Measurements from ENCODE around the gene RNF38. TPM values are rescaled to one million over a fixed set of nuclear protein-coding genes. Genes with fewer than 3 reads are reported as not detected.

Gene RNF38
- total RNA-seq, 2 donors from 2014 or later, result 8.9 to 14.0 TPM

GRCh38 chr9:36407122-36407723 lies 7.2 kb upstream of the RNF38 start:
- no peaks in the 10 kb centered on the region for H3K9me3 ChIP-seq

GRCh38 chr9:36402536-36402935 lies 2.5 kb upstream of the RNF38 start:
- 73 to 76% methylated on average over 3 of the region's 3 CpGs for WGBS, 2 donors
- no peak for ATAC-seq
- Histone ChIP-seq H3K4me1 (peaks cover 32% of the 10 kb centered on the region), H3K27ac (peak overlapping the region in 2 of 4 donors; percentile 99), H3K36me3 (replicated peaks in 1 of 2; ENCODE audit: insufficient read depth in 1 of 2, low read depth in 2 of 2) (no peaks in the 10 kb centered on the region), H3K4me3 (no peak overlapping the region), H3K9me3 (no peaks in the 10 kb centered on the region), H3K27me3 (no peaks in the 10 kb centered on the region)
- TF ChIP-seq POLR2A (IDR thresholded peaks at IDR 0.05) (no peak), CTCF (IDR thresholded peaks at IDR 0.05) (no peak)
- no peak for DNase-seq
- intact Hi-C loops (cut with DNase I), result loop anchor here (2.0 kb wide), 1 partner anchor 154 kb away; no protein-coding TSS in a partner anchor

More at GRCh38 chr9:36407122-36407723, 7.2 kb upstream of the RNF38 start:
- Histone ChIP-seq H3K4me1 (peaks cover 14% of the 10 kb centered on the region), H3K4me3 (no peak overlapping the region), H3K27me3 (no peaks in the 10 kb centered on the region), H3K27ac (peak overlapping the region in 2 of 4 donors; percentile 29 to 44), H3K36me3 (replicated peaks in 1 of 2; ENCODE audit: insufficient read depth in 1 of 2, low read depth in 2 of 2) (no peaks in the 10 kb centered on the region)
- WGBS, 2 donors, result 29 to 41% methylated on average over 4 of the region's 4 CpGs
- peak; percentile 86 to 98 (median 94) for TF ChIP-seq CTCF (IDR thresholded peaks at IDR 0.05)
- TF ChIP-seq POLR2A (IDR thresholded peaks at IDR 0.05), result no peak
- DNase-seq, result peak; percentile 60 to 77 (median 74)
- peak; percentile 94 for ATAC-seq
- intact Hi-C loops (cut with DNase I), result no loop called here

- Histone ChIP-seq H3K27me3 (no peaks in the 10 kb centered on the region), H3K9me3 (no peaks in the 10 kb centered on the region), H3K36me3 (replicated peaks in 1 of 2; ENCODE audit: insufficient read depth in 1 of 2, low read depth in 2 of 2) (no peaks in the 10 kb centered on the region), H3K4me3 (no peak overlapping the region), H3K27ac (peak overlapping the region in 3 of 4 donors; percentile 87 to 99 (median 99)), H3K4me1 (peaks cover 27% of the 10 kb centered on the region)
- TF ChIP-seq CTCF (IDR thresholded peaks at IDR 0.05) (no peak), POLR2A (IDR thresholded peaks at IDR 0.05) (no peak)
- 68 to 74% methylated on average over 3 of the region's 3 CpGs for WGBS, 2 donors
- ATAC-seq, result no peak
- intact Hi-C loops (cut with DNase I), result loop anchor here (2.0 kb wide), 1 partner anchor 155 kb away; no protein-coding TSS in a partner anchor
- peak in 1 of 4 donors; percentile 18 for DNase-seq
These were observed 1.9 kb upstream of the RNF38 start for GRCh38 chr9:36401897-36402480.

GRCh38 chr9:36401164-36401740 lies 1.2 kb upstream of the RNF38 start:
- TF ChIP-seq POLR2A (IDR thresholded peaks at IDR 0.05) (no peak), CTCF (IDR thresholded peaks at IDR 0.05) (no peak)
- H3K9me3 ChIP-seq, result no peaks in the 10 kb centered on the region
- intact Hi-C loops (cut with DNase I), result no loop called here
- no peaks in the 10 kb centered on the region for H3K36me3 ChIP-seq (replicated peaks in 1 of 2; ENCODE audit: insufficient read depth in 1 of 2, low read depth in 2 of 2)
- ATAC-seq, result peak; percentile 86
- H3K27ac ChIP-seq, result peak overlapping the region; percentile 81 to 99 (median 93)
- peaks cover 19% of the 10 kb centered on the region for H3K4me1 ChIP-seq
- peak in 3 of 4 donors; percentile 76 to 82 (median 80) for DNase-seq
- WGBS, 2 donors, result 0% methylated on average over 17 to 33 of the region's 33 CpGs
- H3K27me3 ChIP-seq, result no peaks in the 10 kb centered on the region
- H3K4me3 ChIP-seq, result peak overlapping the region; percentile 77 to 79
